ENCODE data around the gene ETS2.

The ETS2 gene

DNA sequence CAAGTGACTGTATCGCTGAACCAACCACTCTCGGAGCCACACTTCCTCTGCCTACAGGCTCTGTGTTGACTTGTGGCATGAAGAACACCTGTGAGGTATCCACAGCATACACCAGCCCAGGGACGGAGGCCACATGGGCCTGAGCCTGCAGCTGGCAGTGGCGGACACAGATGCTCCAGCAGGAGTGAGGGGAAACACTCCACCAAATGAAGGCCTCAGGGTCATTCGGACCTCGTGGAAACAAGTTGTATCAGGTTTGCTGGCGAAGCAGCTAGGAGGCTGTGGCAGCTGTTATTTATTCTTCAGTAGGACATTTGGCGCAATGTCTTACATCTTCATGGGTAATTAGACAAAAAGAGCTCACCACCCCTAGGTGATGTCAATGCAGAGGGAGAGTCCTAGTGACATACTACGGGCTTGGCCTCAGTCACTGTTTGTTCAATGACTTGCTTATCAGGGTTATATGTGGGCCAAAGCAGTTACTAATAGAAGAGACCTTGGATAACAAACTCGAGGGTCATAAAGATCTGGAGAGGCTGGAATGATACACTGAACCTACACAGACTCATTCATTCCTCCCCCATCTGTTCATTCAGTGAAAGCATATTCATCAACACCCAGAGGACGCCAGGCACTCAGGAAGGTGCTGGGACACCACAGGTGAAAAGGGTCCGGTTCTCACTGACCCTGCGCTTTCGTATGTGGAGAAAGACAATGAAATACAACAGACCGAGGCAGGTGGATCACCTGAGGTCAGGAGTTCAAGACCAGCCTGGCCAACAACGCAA is 11.6 kb upstream of the ETS2 start:
- DNase-seq (ENCODE audit: low read depth) = no peak

DNA sequence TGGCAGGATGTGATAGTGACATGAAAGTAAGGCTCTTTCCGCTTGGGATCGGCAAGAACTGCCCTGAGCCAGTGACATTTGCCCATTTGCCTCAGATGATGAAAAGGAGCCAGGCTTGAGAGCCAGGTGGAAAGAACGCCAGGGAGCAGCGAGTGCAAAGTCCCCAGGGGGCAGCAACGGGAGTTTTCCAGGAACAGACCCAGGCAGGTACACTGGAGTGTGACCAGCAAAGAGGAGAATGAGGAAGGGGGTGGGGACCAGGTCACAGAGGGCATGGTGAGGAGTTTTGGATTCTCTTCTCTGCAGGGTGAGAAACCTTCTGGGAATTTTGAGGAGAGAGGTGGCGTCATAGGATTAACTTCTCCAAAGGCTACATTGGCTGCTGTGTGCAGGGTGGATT is 10.8 kb upstream of the ETS2 start:
- DNase-seq (ENCODE audit: low read depth) = no peak
- TF ChIP-seq, protein P1, sequence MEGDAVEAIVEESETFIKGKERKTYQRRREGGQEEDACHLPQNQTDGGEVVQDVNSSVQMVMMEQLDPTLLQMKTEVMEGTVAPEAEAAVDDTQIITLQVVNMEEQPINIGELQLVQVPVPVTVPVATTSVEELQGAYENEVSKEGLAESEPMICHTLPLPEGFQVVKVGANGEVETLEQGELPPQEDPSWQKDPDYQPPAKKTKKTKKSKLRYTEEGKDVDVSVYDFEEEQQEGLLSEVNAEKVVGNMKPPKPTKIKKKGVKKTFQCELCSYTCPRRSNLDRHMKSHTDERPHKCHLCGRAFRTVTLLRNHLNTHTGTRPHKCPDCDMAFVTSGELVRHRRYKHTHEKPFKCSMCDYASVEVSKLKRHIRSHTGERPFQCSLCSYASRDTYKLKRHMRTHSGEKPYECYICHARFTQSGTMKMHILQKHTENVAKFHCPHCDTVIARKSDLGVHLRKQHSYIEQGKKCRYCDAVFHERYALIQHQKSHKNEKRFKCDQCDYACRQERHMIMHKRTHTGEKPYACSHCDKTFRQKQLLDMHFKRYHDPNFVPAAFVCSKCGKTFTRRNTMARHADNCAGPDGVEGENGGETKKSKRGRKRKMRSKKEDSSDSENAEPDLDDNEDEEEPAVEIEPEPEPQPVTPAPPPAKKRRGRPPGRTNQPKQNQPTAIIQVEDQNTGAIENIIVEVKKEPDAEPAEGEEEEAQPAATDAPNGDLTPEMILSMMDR (IDR thresholded peaks at IDR 0.05; ENCODE audit: control insufficient read depth, extremely low read depth, insufficient read depth) = no peak
- no peak overlapping the region for H3K4me3 ChIP-seq (ENCODE audit: low read depth, low read length)

More for the DNA sequence above, 11.6 kb upstream of the ETS2 start:
- TF ChIP-seq, protein P1 (IDR thresholded peaks at IDR 0.05; ENCODE audit: control insufficient read depth, extremely low read depth, insufficient read depth) = no peak
- no peak overlapping the region for H3K4me3 ChIP-seq (ENCODE audit: low read depth, low read length)

DNA sequence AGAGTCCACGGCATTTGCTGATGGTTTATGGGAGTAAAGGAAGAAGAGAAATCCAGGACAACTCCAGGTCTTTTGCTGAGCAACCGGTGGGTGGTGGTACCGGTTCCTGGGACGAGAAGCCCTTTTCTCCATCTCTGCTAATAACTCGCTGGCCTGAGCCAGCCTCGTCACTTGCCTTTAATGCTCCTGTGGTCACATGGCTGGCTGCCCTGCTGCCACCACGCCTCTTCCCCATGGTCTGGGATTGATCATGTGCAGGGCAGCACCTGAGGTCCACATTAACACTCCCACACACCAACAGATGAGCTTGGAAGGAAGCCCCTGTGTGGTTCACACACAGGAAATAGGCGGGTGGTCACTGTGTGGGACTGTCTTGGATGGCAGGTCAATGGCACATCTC is 10.3 kb upstream of the ETS2 start:
- DNase-seq (ENCODE audit: low read depth) = no peak
- TF ChIP-seq, protein P1 (IDR thresholded peaks at IDR 0.05; ENCODE audit: control insufficient read depth, extremely low read depth, insufficient read depth) = no peak
- no peak overlapping the region for H3K4me3 ChIP-seq (ENCODE audit: low read depth, low read length)

DNA sequence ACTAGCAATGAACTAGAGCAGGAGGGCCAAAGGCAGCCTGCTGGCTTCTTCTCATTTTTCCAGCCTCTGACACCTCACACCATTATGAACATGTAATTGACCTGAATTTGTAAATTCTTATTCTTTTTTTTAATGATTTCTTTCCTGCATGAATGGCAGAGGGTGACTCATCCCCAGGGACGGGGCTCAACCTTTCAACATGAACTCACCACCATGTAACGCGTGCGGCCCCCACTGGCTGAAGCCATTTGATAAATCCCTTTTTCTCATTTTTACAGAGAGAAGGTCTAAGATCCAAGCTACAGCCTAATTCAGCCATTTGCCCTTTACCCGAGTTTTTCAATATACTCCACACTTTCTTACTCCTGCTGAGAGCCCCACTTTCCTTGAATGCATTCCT is 9.3 kb upstream of the ETS2 start:
- H3K4me3 ChIP-seq (ENCODE audit: low read depth, low read length) = no peak overlapping the region
- TF ChIP-seq, protein P1 (IDR thresholded peaks at IDR 0.05; ENCODE audit: control insufficient read depth, extremely low read depth, insufficient read depth) = no peak
- DNase-seq (ENCODE audit: low read depth) = no peak

DNA sequence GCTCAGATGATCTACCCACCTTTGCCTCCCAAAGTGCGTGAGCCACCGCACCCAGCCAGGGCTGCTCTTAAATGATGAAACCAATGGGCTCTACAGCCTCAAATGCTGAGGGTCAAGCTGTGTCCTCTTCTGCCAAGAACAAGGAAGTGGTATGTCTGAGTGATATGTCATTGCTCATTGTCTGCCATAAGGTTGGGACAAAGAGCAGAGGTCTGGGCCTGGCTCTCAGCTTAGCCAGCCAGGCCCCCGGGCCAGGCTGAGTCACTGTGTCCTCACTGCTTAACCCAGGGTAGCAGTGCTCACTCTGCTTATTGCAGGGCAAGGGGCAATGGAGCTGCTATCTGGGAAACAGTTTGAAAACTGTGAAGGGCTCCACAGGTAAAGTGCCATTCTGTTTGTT is 8.3 kb upstream of the ETS2 start:
- no peak overlapping the region for H3K4me3 ChIP-seq (ENCODE audit: low read depth, low read length)
- no peak for DNase-seq (ENCODE audit: low read depth)
- TF ChIP-seq, protein P1 (IDR thresholded peaks at IDR 0.05; ENCODE audit: control insufficient read depth, extremely low read depth, insufficient read depth) = no peak

DNA sequence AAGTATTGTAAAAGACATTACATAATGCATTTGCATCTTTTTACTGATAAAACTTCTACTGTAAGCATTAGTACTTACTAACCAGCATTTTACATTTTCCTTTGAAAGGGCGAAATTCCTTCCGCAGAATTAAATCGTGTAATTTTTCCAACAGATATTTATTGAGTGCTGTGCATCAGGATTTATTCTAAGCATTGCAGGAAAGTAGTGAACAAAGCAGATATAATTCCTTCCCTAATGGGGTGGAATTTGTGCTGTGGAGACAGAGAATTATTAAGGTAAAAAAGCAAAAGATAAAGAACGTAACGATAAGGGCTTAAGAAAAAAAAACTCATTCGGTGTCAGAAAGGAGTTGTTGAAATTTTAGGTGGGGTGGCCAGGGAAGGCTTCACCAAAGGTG is 7.6 kb upstream of the ETS2 start:
- TF ChIP-seq, protein P1 (IDR thresholded peaks at IDR 0.05; ENCODE audit: control insufficient read depth, extremely low read depth, insufficient read depth) = no peak
- no peak for DNase-seq (ENCODE audit: low read depth)
- H3K4me3 ChIP-seq (ENCODE audit: low read depth, low read length) = no peak overlapping the region

DNA sequence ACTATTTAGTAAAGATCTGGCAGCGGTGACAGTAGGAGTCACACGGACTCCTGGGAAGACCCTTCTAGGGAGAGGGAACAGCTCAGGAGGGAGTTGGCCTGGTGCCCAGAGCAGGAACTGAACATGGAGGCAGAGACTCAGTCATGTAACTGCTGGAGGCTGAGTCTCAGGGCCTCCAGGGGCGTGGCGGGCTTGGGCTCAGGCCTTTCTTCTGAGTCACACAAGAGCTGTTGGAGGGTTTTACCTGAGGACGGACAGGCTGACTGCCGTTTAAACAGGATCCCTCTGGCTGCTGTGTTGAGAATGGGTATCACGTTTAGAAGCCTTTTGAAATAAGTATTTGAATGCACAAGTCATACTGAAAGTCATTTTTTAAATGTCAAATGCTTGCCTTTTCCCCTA is 7.2 kb upstream of the ETS2 start:
- no peak overlapping the region for H3K4me3 ChIP-seq (ENCODE audit: low read depth, low read length)
- TF ChIP-seq, protein P1 (IDR thresholded peaks at IDR 0.05; ENCODE audit: control insufficient read depth, extremely low read depth, insufficient read depth) = no peak
- no peak for DNase-seq (ENCODE audit: low read depth)
